Measurements from ENCODE around the gene ADCY3.

DNA sequence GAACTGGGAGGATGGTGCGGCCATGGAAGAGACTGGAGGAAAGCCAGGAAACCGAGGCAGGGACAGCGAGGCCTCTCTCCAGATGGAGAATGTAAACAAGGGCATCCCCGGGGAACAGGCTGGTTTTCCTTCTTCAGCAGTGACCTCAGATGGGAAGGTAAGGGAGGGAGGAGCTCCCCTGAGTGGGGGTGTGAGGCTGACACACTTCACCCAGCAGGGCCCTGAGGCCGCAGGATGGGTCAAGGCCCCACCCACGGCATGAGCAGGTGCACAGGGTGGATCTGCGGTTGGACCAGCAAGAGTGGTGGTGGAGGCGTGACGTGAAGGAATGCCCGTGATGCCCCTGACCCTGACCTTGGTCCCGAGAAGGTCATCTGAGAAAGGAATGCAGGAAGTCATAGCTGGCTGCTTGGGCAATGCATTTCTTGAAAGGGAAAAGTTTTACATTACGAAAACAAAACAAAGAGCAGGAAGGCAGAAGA lies 48.1 kb downstream of the ADCY3 start:
- TF ChIP-seq CBX5 (IDR thresholded peaks at IDR 0.05; ENCODE audit: borderline replicate concordance, low read depth), result no peak
- TF ChIP-seq ARHGAP35 (IDR thresholded peaks at IDR 0.05; ENCODE audit: partially characterized antibody), result no peak
- no peak for TF ChIP-seq ZNF232 (CRISPR knock-in tag; IDR thresholded peaks at IDR 0.05)
- no peak for TF ChIP-seq RBM22 (IDR thresholded peaks at IDR 0.05; ENCODE audit: low read depth, low read length, poor library complexity, severe bottlenecking)
- TF ChIP-seq, protein P1, sequence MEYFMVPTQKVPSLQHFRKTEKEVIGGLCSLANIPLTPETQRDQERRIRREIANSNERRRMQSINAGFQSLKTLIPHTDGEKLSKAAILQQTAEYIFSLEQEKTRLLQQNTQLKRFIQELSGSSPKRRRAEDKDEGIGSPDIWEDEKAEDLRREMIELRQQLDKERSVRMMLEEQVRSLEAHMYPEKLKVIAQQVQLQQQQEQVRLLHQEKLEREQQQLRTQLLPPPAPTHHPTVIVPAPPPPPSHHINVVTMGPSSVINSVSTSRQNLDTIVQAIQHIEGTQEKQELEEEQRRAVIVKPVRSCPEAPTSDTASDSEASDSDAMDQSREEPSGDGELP (CRISPR knock-in tag; IDR thresholded peaks at IDR 0.05; ENCODE audit: borderline replicate concordance), result no peak
- TF ChIP-seq, protein P2, sequence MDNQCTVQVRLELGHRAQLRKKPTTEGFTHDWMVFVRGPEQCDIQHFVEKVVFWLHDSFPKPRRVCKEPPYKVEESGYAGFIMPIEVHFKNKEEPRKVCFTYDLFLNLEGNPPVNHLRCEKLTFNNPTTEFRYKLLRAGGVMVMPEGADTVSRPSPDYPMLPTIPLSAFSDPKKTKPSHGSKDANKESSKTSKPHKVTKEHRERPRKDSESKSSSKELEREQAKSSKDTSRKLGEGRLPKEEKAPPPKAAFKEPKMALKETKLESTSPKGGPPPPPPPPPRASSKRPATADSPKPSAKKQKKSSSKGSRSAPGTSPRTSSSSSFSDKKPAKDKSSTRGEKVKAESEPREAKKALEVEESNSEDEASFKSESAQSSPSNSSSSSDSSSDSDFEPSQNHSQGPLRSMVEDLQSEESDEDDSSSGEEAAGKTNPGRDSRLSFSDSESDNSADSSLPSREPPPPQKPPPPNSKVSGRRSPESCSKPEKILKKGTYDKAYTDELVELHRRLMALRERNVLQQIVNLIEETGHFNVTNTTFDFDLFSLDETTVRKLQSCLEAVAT (IDR thresholded peaks at IDR 0.05), result no peak
- TF ChIP-seq HOXB6 (CRISPR knock-in tag; IDR thresholded peaks at IDR 0.05; ENCODE audit: borderline replicate concordance), result no peak
- TF ChIP-seq CBX2 (IDR thresholded peaks at IDR 0.05; ENCODE audit: insufficient read depth, low read length, poor library complexity, severe bottlenecking), result no peak
- TF ChIP-seq U2AF1 (optimal IDR thresholded peaks at IDR 0.05; ENCODE audit: low read depth, low read length), result no peak
- TF ChIP-seq MXI1 (IDR thresholded peaks at IDR 0.05; ENCODE audit: low read depth, low read length), result no peak
- no peak for TF ChIP-seq ZNF121 (CRISPR knock-in tag; conservative IDR thresholded peaks at IDR 0.05)
